D721Med (cell line): Measurements from ENCODE around the gene ABCA3.
"Not testable (repeated sequence)": the region's sequence is repeated elsewhere in the genome, so short reads cannot be mapped to it uniquely, and the experiment has no call there.

Experiments used
- DNase-seq: peaks from one replicate; pipeline ENCODE4 v3.0.0; 2011; ENCODE audit warnings: low spot score; ENCODE audit not compliant: insufficient read length
- FAIRE-seq: peaks from 2 replicates; lab custom pipeline; 2011; peaks lifted over from hg19 to GRCh38; lab: Jason Lieb, UNC
- CTCF ChIP-seq: IDR thresholded peaks from 2 replicates; pipeline ENCODE4 v1.5.1; 2012; ENCODE audit warnings: mild to moderate bottlenecking, control low read depth; ENCODE audit not compliant: insufficient read depth; ENCODE audit errors: missing control alignments

The ABCA3 gene

GRCh38 chr16:2273484-2273883 is 67.0 kb downstream of the ABCA3 start:
- no peak for FAIRE-seq
- no peak for TF ChIP-seq CTCF
- DNase-seq: no peak

- FAIRE-seq: no peak
- no peak for DNase-seq
- no peak for TF ChIP-seq CTCF
Measured at GRCh38 chr16:2271848-2272461, 68.6 kb downstream of the ABCA3 start.

GRCh38 chr16:2270588-2271470 is 69.7 kb downstream of the ABCA3 start:
- TF ChIP-seq CTCF: no peak
- FAIRE-seq: no peak
- DNase-seq: no peak

GRCh38 chr16:2270070-2270462 is 70.5 kb downstream of the ABCA3 start:
- DNase-seq (no peak), FAIRE-seq (no peak)
- TF ChIP-seq CTCF: no peak

- DNase-seq (peak; percentile 98), FAIRE-seq (no peak)
- TF ChIP-seq CTCF: no peak
Measured at GRCh38 chr16:2267913-2268666, 72.4 kb downstream of the ABCA3 start, which contains the start of gene RNPS1. Gene RNPS1 (minus strand): TSS chr16:2268126. CDS start chr16:2264643, 3,483 bp downstream.

GRCh38 chr16:2267505-2267912 is 73.0 kb downstream of the ABCA3 start:
- FAIRE-seq: not testable (repeated sequence)
- peak; percentile 53 for DNase-seq

- not testable (repeated sequence) for DNase-seq
Measured at GRCh38 chr16:2266887-2267286, 73.6 kb downstream of the ABCA3 start.

GRCh38 chr16:2263026-2263425 is 77.5 kb downstream of the ABCA3 start:
- DNase-seq, FAIRE-seq: not testable (repeated sequence)

More at GRCh38 chr16:2266887-2267286, 73.6 kb downstream of the ABCA3 start:
- not testable (repeated sequence) for FAIRE-seq
